ENCODE data around the gene SDK2. TPM values are rescaled to one million over a fixed set of nuclear protein-coding genes. Genes with fewer than 3 reads are reported as not detected.

SDK2 gene
- total RNA-seq, 1 donor from 2014 or later: 11.2 TPM

DNA sequence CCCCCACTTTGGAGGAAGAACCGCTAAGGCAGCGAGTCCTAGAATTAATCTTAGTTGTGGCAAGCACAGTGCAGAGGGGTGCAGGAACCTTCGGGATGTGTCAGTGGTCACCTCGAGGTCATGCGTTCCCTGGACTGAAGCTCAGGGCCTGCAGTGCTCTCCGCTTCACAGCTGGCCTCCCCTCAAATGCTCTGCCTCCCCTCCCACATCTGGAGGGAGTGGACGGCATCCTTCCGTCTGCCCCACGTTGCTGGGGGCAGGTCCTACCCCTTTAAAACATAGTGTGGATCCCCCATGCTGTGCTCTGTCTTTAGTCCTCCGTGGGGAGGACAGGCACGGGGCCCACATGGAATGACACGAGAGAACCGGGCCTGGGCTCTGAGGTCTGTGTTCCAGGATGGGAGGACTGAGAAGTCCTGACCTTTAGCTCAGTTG lies 232.9 kb downstream of the SDK2 start:
- Histone ChIP-seq H2AFZ (ENCODE audit: low read depth, low read length) (no peak overlapping the region), H3K36me3 (ENCODE audit: insufficient read depth, low read length) (no peaks in the 10 kb centered on the region), H3K4me1 (ENCODE audit: insufficient read depth, low read length) (no peaks in the 10 kb centered on the region), H3K4me3 (ENCODE audit: insufficient read depth, low read depth, low read length) (no peak overlapping the region), H3K9me3 (ENCODE audit: insufficient read depth, low read depth, low read length) (no peaks in the 10 kb centered on the region), H3K9ac (ENCODE audit: low read length) (no peak overlapping the region), H3K27ac (ENCODE audit: low read depth, low read length) (no peak overlapping the region), H3K4me2 (ENCODE audit: low read length) (no peak overlapping the region), H3K27me3 (ENCODE audit: insufficient read depth, low read length) (no peaks in the 10 kb centered on the region), H3K79me2 (ENCODE audit: insufficient read depth, low read length) (no peaks in the 10 kb centered on the region), H4K20me1 (ENCODE audit: insufficient read depth, low read length) (no peaks in the 10 kb centered on the region)
- DNase-seq (ENCODE audit: low read depth): no peak
- no peak for FAIRE-seq
- TF ChIP-seq, protein P1, sequence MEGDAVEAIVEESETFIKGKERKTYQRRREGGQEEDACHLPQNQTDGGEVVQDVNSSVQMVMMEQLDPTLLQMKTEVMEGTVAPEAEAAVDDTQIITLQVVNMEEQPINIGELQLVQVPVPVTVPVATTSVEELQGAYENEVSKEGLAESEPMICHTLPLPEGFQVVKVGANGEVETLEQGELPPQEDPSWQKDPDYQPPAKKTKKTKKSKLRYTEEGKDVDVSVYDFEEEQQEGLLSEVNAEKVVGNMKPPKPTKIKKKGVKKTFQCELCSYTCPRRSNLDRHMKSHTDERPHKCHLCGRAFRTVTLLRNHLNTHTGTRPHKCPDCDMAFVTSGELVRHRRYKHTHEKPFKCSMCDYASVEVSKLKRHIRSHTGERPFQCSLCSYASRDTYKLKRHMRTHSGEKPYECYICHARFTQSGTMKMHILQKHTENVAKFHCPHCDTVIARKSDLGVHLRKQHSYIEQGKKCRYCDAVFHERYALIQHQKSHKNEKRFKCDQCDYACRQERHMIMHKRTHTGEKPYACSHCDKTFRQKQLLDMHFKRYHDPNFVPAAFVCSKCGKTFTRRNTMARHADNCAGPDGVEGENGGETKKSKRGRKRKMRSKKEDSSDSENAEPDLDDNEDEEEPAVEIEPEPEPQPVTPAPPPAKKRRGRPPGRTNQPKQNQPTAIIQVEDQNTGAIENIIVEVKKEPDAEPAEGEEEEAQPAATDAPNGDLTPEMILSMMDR (IDR thresholded peaks at IDR 0.05; ENCODE audit: insufficient read depth, low read depth, low read length): no peak
- no peak for TF ChIP-seq EZH2 (IDR thresholded peaks at IDR 0.05; ENCODE audit: insufficient read depth, low read length)
- Mint-ChIP-seq H3K4me1 (ENCODE audit: low read depth, unreplicated experiment) (no peaks in the 10 kb centered on the region), H3K9me3 (ENCODE audit: unreplicated experiment) (no peaks in the 10 kb centered on the region), H3K36me3 (ENCODE audit: low read depth, unreplicated experiment) (peaks cover 11% of the 10 kb centered on the region), H3K27ac (ENCODE audit: unreplicated experiment) (no peak overlapping the region), H3K4me3 (ENCODE audit: unreplicated experiment) (no peak overlapping the region), H3K27me3 (ENCODE audit: low read depth, unreplicated experiment) (peaks cover 5% of the 10 kb centered on the region)

DNA sequence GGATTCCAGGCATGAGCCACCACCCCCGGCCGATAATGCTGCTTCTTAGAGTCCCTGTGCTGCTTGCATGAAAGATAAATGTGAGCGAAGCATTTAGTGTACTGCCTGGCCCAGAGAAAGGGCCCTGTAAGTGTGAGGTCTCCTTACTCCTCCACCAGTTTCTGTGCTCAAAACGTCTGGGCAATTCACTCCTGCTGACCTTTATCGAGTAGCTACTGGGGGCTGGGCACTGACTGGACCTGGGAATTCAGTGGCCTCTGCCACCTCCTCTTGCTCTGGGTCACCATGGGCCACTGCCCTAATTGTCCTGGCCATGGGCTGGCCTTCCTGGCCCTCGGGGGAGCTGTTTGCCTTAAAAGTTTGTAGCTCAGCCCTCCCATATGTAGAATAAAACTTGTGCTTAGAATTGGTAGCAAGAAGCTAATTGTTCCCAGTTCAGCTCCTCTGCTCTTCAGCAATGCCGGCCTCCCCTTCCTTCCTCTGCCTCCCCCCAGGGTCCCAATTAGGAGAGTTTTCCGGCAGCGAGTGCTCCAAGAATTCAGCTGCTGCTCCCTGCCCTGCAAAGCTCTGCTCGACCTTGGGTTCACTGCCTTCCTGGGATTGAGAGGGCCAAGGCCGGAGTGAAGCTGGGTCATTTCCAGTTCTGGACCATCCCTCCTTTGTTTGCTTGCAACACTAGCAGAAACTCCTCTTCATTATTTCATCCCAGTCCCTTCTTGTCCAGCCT lies 233.5 kb downstream of the SDK2 start:
- no peak overlapping the region for H3K4me3 ChIP-seq (ENCODE audit: insufficient read depth, low read depth, low read length)
- TF ChIP-seq, protein P1 (IDR thresholded peaks at IDR 0.05; ENCODE audit: insufficient read depth, low read depth, low read length): no peak
- no peaks in the 10 kb centered on the region for H3K4me1 ChIP-seq (ENCODE audit: insufficient read depth, low read length)
- Mint-ChIP-seq H3K27ac (ENCODE audit: unreplicated experiment) (no peak overlapping the region), H3K9me3 (ENCODE audit: unreplicated experiment) (no peaks in the 10 kb centered on the region), H3K4me1 (ENCODE audit: low read depth, unreplicated experiment) (no peaks in the 10 kb centered on the region), H3K36me3 (ENCODE audit: low read depth, unreplicated experiment) (peaks cover 11% of the 10 kb centered on the region), H3K4me3 (ENCODE audit: unreplicated experiment) (no peak overlapping the region), H3K27me3 (ENCODE audit: low read depth, unreplicated experiment) (peaks cover 5% of the 10 kb centered on the region)
- H3K9ac ChIP-seq (ENCODE audit: low read length): no peak overlapping the region
- no peaks in the 10 kb centered on the region for H3K9me3 ChIP-seq (ENCODE audit: insufficient read depth, low read depth, low read length)
- no peak overlapping the region for H2AFZ ChIP-seq (ENCODE audit: low read depth, low read length)
- no peaks in the 10 kb centered on the region for H3K79me2 ChIP-seq (ENCODE audit: insufficient read depth, low read length)
- FAIRE-seq (no peak), DNase-seq (ENCODE audit: low read depth) (no peak)
- no peak overlapping the region for H3K27ac ChIP-seq (ENCODE audit: low read depth, low read length)
- H3K4me2 ChIP-seq (ENCODE audit: low read length): no peak overlapping the region
- H3K27me3 ChIP-seq (ENCODE audit: insufficient read depth, low read length): no peaks in the 10 kb centered on the region
- no peaks in the 10 kb centered on the region for H3K36me3 ChIP-seq (ENCODE audit: insufficient read depth, low read length)
- no peaks in the 10 kb centered on the region for H4K20me1 ChIP-seq (ENCODE audit: insufficient read depth, low read length)

DNA sequence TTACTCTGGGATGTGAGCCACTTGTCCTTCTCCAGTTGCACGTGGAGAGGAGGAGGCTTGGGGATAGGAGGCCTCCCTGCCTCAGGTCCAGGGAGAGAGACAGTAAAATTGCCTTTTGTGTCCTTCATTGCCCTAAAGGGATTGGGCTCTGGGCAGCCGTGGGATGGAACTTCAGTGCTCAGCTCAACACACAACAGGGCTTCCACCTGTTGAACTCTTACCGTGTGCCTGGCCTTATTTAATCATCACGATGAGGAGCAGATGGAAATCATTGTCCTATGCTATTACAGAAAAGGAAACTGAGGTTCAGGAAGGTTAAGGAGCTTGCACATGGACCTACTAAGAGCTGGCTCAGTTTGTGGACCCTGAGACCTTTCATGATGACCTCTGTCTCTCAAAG lies 240.0 kb downstream of the SDK2 start:
- no peak for TF ChIP-seq EZH2 (IDR thresholded peaks at IDR 0.05; ENCODE audit: insufficient read depth, low read length)
- TF ChIP-seq, protein P1 (IDR thresholded peaks at IDR 0.05; ENCODE audit: insufficient read depth, low read depth, low read length): no peak
- Histone ChIP-seq H4K20me1 (ENCODE audit: insufficient read depth, low read length) (no peaks in the 10 kb centered on the region), H3K79me2 (ENCODE audit: insufficient read depth, low read length) (no peaks in the 10 kb centered on the region), H2AFZ (ENCODE audit: low read depth, low read length) (no peak overlapping the region), H3K27me3 (ENCODE audit: insufficient read depth, low read length) (no peaks in the 10 kb centered on the region), H3K4me3 (ENCODE audit: insufficient read depth, low read depth, low read length) (no peak overlapping the region), H3K4me1 (ENCODE audit: insufficient read depth, low read length) (no peaks in the 10 kb centered on the region), H3K9ac (ENCODE audit: low read length) (no peak overlapping the region), H3K4me2 (ENCODE audit: low read length) (no peak overlapping the region), H3K9me3 (ENCODE audit: insufficient read depth, low read depth, low read length) (no peaks in the 10 kb centered on the region), H3K27ac (ENCODE audit: low read depth, low read length) (no peak overlapping the region), H3K36me3 (ENCODE audit: insufficient read depth, low read length) (no peaks in the 10 kb centered on the region)
- H3K36me3 Mint-ChIP-seq (ENCODE audit: low read depth, unreplicated experiment): peaks cover 11% of the 10 kb centered on the region
- no peak overlapping the region for H3K27ac Mint-ChIP-seq (ENCODE audit: unreplicated experiment)
- H3K27me3 Mint-ChIP-seq (ENCODE audit: low read depth, unreplicated experiment): no peaks in the 10 kb centered on the region
- no peak overlapping the region for H3K4me3 Mint-ChIP-seq (ENCODE audit: unreplicated experiment)
- no peaks in the 10 kb centered on the region for H3K9me3 Mint-ChIP-seq (ENCODE audit: unreplicated experiment)
- DNase-seq (ENCODE audit: low read depth): no peak
- FAIRE-seq: no peak
- no peaks in the 10 kb centered on the region for H3K4me1 Mint-ChIP-seq (ENCODE audit: low read depth, unreplicated experiment)
